Urothelium cell line (cell line): ENCODE data around the gene HOXA4.

Source experiments
- DNase-seq: peaks from one replicate; pipeline ENCODE4 v3.0.0; 2011; ENCODE audit warnings: low spot score, mixed read lengths
- FAIRE-seq: peaks from 2 replicates; lab custom pipeline; 2011; peaks lifted over from hg19 to GRCh38; lab: Jason Lieb, UNC

Gene HOXA4

GRCh38 chr7:27159266-27160144 is 28.9 kb upstream of the HOXA4 start:
- DNase-seq (no peak), FAIRE-seq (no peak)

DNA sequence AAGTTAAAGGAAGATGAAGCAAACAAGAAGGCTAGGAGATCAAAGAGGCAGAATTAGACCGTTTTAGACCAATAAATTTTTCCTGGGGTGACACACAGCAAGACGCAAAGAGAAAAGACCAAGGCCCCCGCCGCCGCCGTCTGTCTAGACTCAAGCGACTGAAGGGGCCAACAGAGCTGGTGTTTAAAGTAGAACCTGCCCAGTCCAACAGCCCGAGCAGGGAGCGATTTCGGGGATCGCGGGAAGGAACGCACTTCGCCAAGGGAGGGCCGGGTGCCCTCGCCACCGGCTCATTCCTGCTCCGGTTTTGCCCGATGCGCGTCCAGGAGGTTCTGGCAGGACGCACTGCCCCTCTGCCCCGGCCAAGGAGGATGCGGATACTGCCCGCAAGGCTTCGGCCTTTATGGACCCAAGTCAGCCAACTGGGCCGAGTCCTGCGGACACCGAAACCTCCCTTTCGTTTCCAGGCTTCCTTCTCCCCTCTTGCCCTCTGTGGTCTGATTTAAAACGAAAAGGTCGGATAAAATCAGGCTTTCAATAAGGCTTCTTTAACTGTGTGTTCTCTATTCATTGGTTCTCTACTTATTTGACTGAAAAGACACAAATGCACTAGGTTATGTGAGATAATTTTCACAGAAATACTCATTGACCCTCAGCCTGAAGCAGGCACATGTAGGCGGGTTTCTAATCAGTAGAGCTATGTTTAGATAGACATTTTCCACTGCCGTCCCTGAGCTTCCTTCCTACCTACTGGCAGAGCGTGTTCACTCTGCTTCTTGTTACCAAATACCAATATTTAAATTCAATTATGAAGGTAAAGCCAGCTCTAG is 28.1 kb upstream of the HOXA4 start:
- FAIRE-seq (no peak), DNase-seq (no peak)

DNA sequence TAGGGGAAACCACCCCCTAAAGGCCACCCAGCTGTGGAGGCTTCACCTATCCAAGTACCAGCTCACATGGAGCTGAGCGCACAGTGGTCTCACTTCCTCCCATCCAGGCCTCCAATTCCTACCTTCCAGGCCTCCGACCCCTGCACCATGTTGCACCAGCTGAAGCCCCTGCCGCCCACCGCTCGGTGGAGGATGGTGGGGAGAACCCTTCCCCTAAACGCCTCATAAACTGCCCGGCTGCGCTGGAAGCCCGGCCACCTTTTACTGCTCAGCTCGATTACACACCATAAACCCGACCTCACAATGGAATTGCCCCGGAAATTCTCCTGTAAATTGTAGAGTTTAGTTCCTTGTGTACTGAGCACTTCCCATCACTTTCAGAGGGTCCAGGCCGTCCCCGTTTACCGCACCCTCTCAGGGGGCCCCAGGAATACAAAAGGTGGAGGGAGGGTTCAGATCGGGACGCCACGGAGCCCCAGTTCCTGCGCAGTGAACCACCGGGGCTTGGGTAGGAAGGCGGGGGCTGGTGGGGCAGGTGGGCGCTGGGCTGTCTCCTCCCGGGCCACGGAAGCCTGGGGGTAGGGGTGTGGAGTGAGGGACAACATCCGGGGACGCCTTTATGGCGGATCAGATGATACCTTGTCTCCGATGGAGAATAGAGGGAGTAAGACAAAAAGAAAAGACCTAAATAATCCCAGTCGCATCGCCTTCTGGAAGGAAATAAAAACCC is 27.3 kb upstream of the HOXA4 start:
- DNase-seq, result no peak
- peak; percentile 53 for FAIRE-seq

DNA sequence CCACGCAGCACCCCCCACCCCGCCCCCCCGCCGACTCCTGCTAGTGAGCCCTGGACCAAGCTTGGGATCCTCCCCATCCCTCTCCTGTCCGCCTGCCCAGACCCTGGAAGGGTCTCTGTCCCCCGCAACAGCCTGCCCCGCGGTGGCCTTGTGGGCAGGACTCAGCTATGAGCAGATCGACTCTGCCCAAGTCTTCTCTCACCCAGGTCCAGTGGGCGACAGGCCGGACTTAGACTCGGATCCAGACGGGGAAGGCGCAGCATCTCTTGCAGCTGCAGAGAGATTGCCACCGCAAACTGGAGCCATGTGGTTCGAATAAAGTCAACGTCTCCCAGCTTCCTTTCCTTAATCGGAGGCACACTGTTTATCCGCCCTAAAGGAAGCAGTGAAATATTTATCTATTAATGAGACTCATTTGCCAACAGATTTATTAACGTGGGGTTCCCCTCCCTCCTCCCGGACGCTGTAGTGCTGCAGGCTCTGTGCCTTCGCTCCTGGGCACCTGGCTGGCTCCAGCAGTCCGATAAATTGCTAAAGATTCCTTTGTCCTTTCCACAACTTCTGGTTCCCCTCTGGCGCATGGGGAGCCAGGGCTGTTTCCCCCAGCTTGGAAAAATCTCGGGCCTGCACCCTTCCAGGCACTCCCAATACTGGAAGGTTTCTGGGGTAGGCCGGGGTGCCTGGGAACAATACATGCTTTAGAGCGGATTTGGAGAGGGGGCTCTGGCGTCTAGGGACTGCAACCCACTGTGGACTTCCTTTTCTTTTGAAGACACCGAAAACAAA is 26.6 kb upstream of the HOXA4 start:
- no peak for DNase-seq
- peak; percentile 75 for FAIRE-seq

DNA sequence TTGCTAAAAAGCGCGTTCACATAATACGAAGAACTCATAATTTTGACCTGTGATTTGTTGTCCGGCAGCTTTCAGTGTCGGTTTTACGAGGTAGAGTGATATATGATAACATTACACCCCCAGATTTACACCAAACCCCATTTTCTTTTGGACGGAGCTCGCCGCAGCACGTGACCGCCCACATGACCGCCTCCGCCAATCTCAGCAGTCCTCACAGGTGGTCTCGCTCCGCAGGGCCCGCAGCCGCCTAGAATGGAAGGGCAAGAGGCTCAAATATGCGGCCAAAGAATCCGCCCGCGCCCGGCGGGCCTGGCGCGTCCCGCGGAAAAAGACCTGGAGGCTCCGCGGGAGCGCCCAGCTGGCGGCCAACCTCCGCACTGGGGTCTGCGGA is 25.9 kb upstream of the HOXA4 start, which contains the start of gene HOXA7:
TSS of gene HOXA7 (minus strand) at position 168 of the 391 bp plus-strand sequence. CDS start at position 38, 130 bp downstream.
- DNase-seq (peak; percentile 80), FAIRE-seq (no peak)

DNA sequence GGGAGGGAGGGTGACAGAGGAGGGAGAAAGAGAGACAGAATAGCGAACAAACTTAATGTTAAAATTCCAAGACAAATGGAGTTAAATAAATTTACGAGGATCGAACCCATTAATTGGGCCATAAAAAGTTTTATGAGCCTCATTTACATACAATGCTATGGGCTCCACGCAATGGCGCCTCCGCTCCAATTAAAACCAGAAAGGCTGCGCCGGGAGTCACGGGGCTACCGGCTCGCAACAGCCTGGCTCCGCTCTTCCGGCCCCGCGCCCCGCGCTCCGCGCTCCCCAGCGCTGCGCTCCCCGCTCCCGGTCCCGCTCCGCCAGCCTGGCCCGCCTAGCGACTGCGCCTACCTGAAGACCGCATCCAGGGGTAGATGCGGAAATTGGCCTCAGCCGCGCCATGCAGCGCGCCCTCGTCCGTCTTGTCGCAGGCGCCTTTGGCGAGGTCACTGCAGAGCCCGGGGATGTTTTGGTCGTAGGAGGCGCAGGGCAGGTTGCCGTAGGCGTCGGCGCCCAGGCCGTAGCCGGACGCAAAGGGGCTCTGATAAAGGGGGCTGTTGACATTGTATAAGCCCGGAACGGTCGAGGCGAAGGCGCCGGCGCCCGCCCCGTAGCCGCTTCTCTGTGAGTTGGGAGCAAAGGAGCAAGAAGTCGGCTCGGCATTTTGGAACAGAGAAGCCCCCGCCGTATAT is 25.4 kb upstream of the HOXA4 start:
- no peak for DNase-seq
- FAIRE-seq, result peak; percentile 95

DNA sequence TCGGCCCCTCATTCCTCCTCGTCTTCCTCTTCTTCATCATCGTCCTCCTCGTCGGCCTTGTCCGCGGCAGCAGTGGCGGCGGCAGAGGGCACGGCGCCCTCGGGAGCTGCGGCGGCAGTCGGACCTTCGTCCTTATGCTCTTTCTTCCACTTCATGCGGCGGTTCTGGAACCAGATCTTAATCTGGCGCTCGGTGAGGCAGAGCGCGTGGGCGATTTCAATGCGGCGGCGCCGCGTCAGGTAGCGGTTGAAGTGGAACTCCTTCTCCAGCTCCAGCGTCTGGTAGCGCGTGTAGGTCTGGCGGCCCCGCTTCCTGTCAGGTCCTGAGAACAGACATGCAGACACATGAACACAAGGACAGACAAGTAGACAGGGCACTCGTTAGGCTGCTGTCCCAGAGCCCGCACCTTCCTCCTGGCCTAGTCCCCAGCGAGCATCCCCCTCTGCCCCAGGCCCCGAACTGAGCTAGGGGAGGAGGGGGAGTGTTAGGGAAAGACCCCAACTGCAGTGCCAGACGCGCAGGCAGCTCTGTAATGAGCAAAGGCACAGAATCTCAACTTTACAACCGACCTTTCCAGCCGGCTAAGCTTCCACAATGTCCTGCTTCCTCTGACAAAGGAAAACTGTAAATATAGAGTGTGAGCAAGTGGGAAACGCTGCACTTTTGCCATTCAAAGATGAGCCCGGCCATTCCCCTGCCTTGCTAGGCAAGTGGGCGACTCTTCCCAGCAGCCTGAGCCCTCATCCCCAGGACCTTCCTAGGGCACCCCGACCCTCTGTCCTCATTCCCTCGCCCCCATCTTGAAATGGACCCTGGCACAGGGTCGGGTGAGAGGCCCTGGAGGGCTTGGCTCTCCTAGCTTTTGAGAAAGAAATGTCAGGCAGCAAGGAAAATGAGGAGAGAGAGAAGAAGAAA is 24.6 kb upstream of the HOXA4 start:
- FAIRE-seq (no peak), DNase-seq (no peak)

DNA sequence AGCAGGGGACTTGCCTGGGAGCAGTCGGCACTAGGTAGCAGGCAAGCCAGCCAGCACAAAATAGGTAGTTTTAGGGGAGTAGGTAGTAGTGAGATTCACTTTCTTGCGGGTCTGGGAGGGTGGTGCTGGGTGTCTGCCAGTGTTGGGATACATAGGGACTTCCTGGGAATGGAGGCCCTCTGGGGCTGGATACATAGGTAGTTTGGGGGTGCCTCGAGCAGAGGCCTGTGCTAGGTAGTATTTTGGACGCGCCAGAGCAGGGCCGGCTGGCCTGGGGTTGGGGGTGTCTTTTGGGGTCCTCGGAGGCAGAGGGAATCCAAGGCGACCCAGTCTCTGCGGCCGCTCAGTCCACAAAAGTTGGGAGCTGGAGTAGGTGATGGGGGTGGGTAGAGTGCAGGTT is 23.8 kb upstream of the HOXA4 start:
- no peak for DNase-seq
- no peak for FAIRE-seq

DNA sequence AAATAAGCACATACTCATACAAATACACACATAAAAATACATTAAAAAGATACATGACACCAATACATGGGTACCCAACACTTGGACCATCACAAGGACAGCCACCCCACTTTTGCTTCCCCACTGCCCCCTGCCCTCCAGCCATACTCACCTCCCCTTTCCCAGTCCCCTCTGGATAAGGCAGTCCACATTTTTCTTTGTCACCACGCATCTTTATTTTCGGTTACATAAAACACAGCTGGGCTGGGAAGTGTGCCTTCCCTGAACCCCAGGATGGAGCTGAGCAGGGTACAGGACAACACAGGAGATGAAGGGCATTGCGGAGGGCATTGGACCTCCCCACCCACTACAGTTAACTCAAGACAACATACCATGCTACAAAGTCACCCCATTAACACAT is 23.0 kb upstream of the HOXA4 start:
- DNase-seq (no peak), FAIRE-seq (no peak)

GRCh38 chr7:27152816-27153442 is 22.4 kb upstream of the HOXA4 start:
- DNase-seq (no peak), FAIRE-seq (no peak)

DNA sequence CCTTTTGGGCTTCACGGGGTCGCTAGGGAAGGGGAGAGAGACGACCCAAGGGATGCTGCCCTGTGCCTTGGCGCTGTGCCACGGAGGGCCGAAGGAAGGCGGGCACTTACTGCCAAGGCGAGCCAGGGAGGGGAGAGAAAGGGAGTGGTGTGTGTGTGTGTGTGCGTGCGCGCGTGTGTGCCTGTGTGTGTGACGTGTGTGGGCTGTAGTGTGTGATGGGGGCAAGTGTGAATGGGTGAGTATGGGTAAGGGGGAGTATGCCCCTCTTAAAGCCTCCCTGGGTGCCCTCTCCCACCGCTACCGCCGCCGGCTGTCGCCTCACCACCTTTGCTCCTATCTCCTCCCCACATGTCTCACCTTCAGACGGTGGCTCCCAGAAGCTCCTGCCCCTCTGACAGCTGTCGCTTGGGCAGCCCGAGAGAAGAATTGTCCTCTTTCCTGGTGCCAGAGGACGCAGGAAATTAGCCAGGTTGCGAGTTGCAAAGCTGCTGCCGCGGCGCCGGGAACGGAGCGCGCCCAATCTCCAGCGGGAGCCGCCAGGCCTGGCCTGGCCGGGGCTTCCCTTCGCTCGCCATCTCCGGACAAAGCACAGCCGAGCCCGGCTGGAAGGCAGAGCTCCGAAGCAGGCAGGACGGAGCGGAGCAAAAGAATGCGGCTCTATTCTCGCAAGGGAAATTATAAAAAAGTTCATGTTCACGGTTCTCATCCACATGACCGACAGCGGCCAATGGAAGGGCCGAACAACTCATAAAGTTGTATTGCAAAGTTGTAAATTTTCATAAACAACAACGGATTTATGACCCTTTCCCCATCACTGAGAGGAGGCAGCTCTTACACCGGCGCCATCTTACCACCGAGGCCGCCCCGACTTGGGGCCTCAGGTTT is 21.6 kb upstream of the HOXA4 start, which contains the start of gene HOXA3:
TSS of gene HOXA3 (minus strand) at position 653 of the 885 bp plus-strand sequence. CDS start 41,943 bp downstream, outside the sequence.
- FAIRE-seq, result no peak
- DNase-seq, result no peak

DNA sequence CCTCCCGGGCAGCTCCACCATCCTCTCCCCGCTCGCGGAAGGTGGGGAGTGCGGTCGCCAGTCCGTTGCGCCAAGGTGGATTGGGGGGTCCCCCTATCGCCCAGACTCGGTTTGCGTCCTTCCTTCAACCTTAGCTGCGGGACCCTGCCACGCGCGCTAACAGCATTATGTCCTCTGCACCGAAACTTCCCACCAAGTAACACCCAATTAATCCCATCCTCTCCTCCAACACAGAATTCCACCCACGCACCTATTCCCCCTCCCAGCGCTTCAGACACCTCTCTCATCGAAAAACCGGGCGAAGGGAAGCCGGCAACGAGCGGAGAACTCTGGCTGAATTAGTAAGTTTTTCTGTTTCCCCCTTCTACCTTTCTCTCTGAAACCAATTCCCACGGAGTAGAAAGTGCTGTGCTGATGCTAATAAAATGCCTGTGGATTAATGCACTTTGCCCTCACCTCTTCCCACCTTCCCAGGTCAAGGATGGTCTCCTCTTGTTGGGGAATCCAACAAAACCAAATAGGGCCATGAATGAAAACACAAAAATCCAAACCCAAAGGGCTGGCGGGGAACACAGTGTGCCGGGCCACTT is 20.9 kb upstream of the HOXA4 start:
- no peak for DNase-seq
- FAIRE-seq, result no peak

GRCh38 chr7:27150568-27151340 is 20.2 kb upstream of the HOXA4 start:
- FAIRE-seq (peak; percentile 97), DNase-seq (peak; percentile 92)

- FAIRE-seq (no peak), DNase-seq (no peak)
Observed at GRCh38 chr7:27149842-27150567, 19.4 kb upstream of the HOXA4 start.
